NB4 (cell line): ENCODE data around the gene DDX11.
A peak's percentile ranks its signal among the peaks of the same experiment; 100 is the strongest.
"Not testable (repeated sequence)": the region's sequence is repeated elsewhere in the genome, so short reads cannot be mapped to it uniquely, and the experiment has no call there.

Experiments used
- DNase-seq: peaks from one replicate; pipeline ENCODE4 v3.0.0; 2010; ENCODE audit warnings: low read depth
- H3K4me3 ChIP-seq: one replicate; pipeline ENCODE4 v1.5.1; 2011; ENCODE audit warnings: mild to moderate bottlenecking, low read depth, low read length, moderate library complexity
- MYC ChIP-seq: IDR thresholded peaks from 2 replicates; pipeline ENCODE4 v1.6.1; 2011; ENCODE audit warnings: low read depth, low read length
- POLR2A ChIP-seq: IDR thresholded peaks from 2 replicates; pipeline ENCODE4 v1.6.1; 2011; ENCODE audit warnings: mild to moderate bottlenecking; ENCODE audit not compliant: insufficient read length; ENCODE audit errors: extremely low read depth
- TF ChIP-seq, protein P1 (sequence below): IDR thresholded peaks from one replicate; pipeline ENCODE4 v1.5.1; 2012; ENCODE audit warnings: low read depth, low read length
- TF ChIP-seq, protein P2 (sequence below): IDR thresholded peaks from 2 replicates; pipeline ENCODE4 v1.6.1; 2011; ENCODE audit warnings: low read depth, low read length

The DDX11 gene

GRCh38 chr12:31117203-31118011 lies 43.7 kb downstream of the DDX11 start:
- DNase-seq = peak; percentile 51
- no peak overlapping the region for H3K4me3 ChIP-seq
- TF ChIP-seq MYC = no peak
- TF ChIP-seq, protein P1, sequence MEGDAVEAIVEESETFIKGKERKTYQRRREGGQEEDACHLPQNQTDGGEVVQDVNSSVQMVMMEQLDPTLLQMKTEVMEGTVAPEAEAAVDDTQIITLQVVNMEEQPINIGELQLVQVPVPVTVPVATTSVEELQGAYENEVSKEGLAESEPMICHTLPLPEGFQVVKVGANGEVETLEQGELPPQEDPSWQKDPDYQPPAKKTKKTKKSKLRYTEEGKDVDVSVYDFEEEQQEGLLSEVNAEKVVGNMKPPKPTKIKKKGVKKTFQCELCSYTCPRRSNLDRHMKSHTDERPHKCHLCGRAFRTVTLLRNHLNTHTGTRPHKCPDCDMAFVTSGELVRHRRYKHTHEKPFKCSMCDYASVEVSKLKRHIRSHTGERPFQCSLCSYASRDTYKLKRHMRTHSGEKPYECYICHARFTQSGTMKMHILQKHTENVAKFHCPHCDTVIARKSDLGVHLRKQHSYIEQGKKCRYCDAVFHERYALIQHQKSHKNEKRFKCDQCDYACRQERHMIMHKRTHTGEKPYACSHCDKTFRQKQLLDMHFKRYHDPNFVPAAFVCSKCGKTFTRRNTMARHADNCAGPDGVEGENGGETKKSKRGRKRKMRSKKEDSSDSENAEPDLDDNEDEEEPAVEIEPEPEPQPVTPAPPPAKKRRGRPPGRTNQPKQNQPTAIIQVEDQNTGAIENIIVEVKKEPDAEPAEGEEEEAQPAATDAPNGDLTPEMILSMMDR = peak; percentile 61
- TF ChIP-seq, protein P2, sequence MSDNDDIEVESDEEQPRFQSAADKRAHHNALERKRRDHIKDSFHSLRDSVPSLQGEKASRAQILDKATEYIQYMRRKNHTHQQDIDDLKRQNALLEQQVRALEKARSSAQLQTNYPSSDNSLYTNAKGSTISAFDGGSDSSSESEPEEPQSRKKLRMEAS = no peak

GRCh38 chr12:31118347-31119191 lies 44.9 kb downstream of the DDX11 start:
- DNase-seq = peak; percentile 51
- H3K4me3 ChIP-seq = no peak overlapping the region
- TF ChIP-seq POLR2A (no peak), MYC (no peak)
- TF ChIP-seq, protein P1 = no peak
- TF ChIP-seq, protein P2 = no peak

GRCh38 chr12:31119192-31119802 lies 45.6 kb downstream of the DDX11 start:
- no peak overlapping the region for H3K4me3 ChIP-seq
- no peak for DNase-seq
- no peak for TF ChIP-seq MYC
- no peak for TF ChIP-seq POLR2A
- TF ChIP-seq, protein P2 = no peak
- TF ChIP-seq, protein P1 = no peak

GRCh38 chr12:31119803-31120211 lies 46.1 kb downstream of the DDX11 start:
- no peak for DNase-seq
- TF ChIP-seq, protein P2 = no peak
- TF ChIP-seq POLR2A = no peak
- TF ChIP-seq, protein P1 = no peak
- no peak for TF ChIP-seq MYC
- H3K4me3 ChIP-seq = no peak overlapping the region

DNA sequence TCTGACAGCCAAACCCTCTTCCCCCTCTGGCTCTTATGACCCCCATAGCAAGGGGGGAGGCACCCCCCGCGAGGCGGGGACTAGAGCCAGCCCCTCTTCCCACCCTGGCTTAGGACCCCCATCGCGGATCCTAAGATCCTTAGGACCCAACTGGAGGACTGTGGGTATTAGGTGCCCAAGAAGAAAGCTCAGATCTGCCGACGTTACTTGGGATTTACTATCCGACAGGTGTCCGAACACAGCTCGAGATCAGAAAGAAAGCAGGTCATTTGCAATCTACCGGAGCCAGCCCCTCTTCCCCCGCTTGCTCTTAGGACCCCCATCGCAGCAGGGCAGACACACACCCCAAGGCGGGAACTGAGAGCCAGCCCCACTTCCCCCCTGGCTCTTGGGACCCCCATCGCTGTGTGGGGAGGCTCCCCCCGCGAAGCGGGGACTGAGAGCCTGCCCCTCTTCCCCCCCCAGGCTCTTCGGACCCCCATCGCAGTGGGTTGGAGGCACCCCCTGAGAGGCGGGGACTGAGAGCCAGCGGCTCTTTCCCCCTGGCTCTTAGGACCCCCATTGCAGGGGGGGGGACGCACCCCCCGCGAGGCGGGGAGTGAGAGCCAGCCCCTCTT lies 46.8 kb downstream of the DDX11 start:
- DNase-seq = no peak
- TF ChIP-seq, protein P1 = no peak
- no peak for TF ChIP-seq POLR2A
- TF ChIP-seq MYC = no peak
- TF ChIP-seq, protein P2 = no peak
- no peak overlapping the region for H3K4me3 ChIP-seq

GRCh38 chr12:31121022-31121728 lies 47.5 kb downstream of the DDX11 start:
- not testable (repeated sequence) for DNase-seq, H3K4me3 ChIP-seq
